Ishikawa (cell line): Measurements from ENCODE around the gene ICOSLG.

ENCODE experiments used
- FOXM1 ChIP-seq: IDR thresholded peaks from 2 replicates; pipeline ENCODE4 v1.6.1; 2012; ENCODE audit warnings: low read depth, borderline replicate concordance
- RAD21 ChIP-seq: IDR thresholded peaks from 2 replicates; pipeline ENCODE4 v1.6.1; 2012; ENCODE audit warnings: low read depth
- TAF1 ChIP-seq: IDR thresholded peaks from 2 replicates; pipeline ENCODE4 v1.6.1; 2012; ENCODE audit warnings: low read depth, mild to moderate bottlenecking
- ZBTB7A ChIP-seq: IDR thresholded peaks from 2 replicates; pipeline ENCODE4 v1.6.1; 2012; ENCODE audit warnings: low read depth

GRCh38 chr21:44283948-44284347 is 43.2 kb upstream of the ICOSLG start:
- no peak for TF ChIP-seq RAD21
- TF ChIP-seq FOXM1: no peak
- TF ChIP-seq ZBTB7A: no peak
- TF ChIP-seq TAF1: no peak
